NCI-H2171 treated with DMSO at 0.1 percent for 48 hours (cell line): ENCODE measurements around the gene EEIG2.

Experiments
- DNase-seq: peaks from one replicate; lab custom pipeline; 2025; lab: John Stamatoyannopoulos, UW

Gene EEIG2

DNA sequence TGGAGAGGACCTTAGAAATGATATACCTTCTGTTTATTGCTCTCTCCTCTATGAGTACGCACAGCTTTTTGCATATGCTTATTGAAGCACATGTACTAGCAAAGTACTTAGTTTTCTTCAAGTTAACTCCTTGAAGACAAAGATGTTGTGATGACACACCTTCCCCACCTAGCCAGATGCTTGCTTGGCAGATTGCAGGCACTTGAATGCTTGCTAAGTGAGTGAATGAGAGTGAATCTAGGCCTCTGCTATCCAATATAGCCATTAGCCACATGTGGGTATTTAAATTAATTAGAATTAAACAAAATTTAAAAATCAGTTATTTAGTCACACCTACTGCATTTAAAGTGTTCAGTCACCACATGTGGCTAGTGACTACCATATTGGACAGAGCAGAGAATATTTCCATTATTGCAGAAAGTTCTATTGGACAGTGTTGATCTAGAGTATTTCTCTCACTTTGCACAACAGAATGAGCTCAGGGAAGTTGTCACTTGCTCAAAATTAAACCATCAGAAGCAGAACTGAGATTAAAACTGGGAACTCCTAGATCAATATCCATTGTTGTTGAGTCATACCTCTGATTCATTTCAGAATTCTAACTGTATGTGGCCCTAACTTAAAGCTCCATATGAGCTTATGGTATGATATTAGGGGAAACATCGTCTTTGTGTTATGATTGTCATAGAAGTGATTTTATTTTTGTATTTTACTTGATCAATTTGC, 8.6 kb upstream of the EEIG2 start:
- DNase-seq = no peak

DNA sequence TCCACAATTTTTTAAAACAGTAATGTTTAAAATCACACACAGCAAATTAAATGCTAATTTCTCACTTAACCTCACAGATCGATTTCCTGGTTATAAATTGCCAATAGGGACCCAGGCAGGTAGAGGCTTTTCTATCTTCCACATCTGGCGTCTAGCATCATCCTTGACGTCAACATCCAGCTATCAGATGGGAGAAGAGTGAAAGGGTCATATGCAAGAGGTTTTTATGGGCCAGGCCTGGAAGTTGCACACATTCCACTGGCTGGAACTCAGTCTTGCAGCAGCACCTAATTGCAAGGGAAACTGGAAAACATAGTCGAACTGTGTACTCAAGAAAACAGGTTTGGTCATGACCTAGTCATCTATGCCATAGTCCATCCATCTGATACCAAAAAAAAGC, 6.0 kb upstream of the EEIG2 start:
- DNase-seq = no peak

DNA sequence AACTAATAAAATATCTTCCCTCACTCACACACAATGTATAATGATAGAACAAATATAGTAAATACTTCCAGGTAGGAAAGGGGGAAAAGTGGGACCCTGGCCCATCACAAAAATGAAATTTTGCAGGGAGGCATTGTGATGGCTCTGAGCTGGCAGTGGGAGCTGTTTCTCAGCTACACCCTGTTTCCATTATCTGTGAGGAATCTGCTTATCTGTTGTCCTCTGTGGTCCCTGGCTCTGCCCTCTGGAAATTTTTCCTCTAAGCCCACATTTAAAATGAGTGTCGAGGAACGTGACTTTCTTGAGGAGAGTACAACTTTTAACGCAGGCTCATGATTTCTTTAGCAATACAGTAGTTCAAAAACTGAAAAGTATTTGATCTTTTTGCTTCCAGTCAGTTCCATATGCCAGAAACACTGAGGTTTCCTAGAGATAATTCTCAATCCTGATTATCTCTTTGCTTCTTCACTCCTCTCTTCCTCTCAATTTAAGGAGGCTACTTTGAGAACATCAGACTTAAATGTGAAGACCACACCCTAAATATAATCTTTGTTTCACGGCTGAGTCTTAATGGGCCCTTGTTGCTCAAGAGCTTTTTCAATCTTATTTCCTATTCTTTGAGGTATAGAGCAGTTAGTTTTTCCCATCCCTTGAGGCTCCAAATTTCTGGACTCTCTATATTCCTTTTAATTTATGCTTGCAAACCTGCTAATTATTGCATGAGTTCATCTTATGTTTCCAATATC, 5.0 kb upstream of the EEIG2 start:
- no peak for DNase-seq

DNA sequence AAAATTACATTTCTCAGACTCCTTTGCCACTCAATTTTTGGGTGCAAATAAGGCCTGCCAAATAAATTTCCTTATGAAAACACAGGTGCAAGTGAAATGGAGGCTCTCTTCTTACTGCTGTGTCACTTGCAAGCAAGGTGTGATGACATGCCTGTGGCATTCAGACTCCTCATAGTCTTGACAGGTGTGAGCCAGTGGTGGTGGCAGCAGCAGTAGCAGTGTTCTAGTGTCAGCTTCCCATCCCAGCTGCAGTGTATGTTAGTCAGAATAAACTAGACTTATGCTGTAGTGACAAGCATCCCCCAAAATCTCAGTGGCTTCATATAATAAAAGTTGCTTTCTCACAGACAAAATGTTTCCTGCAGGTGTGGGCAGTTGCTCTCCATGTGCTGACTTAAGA, 3.8 kb upstream of the EEIG2 start:
- no peak for DNase-seq

DNA sequence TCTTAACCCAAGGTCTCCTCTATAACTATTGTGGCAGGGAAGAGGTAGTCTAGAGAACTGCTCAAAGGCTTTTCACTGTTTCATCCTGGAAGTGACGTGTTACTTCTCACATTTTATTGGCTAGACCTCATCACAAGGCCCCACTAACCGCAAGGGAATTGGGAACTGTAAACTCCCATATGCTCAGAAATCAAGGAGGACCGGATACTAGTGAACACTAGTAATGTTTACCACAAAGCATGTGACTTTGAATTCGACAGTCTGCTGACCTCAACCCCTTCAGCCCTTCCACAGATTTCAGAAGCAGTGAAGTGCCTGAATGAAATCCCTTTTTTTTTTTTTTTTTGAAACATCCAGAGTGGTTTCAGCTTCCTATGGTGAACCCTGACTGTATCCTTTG, 3.4 kb upstream of the EEIG2 start:
- no peak for DNase-seq

DNA sequence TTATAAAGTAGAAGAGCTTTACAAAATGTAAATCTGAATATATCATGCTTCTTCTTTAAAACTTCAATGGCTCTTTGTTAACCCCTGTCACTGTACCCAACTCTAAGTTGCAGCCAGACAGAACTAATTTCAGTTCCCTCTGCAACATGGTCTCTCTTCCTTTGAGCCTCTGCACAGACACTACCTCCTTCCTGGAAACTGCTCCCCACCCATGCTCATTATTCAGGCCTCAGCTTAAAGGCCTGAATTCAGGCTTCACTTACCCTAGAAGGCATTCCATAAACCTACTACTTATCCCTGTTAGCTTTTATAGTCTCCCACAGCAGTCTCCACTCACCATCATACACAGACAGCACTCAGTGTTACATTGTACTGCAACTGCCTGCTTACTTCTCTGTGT, 2.6 kb upstream of the EEIG2 start:
- no peak for DNase-seq

DNA sequence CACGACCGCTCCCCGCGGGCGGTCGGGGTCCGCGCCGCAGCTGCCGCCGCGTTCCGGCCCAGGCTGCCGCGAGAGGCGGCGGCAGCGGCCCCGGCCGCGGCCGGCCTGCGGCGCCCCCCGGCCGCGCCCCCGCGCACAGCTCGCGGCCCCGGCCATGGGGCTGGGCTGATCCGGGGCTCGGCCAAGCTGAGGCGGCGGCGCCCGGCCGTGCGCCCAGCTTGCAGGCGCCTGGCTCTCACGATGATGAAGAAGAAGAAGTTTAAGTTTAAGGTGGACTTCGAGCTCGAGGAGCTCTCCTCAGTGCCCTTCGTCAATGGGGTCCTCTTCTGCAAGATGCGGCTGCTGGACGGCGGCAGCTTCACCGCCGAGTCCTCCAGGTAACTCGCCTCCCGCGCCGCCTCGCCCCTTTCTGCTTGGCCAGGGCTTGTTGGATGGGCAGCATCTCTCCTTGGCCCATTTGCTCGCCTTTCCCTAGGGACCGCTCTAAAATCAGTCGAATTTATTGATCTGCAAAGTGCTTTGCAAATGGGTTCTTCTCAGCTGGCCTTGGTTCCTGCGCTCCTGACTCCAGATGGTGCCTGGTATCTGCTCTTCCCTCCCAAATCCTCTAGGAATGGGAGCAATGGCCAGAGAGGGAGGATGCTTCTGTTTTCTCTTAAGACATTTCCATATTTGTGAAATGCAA, 431 bp downstream of the EEIG2 start:
- peak; percentile 73 for DNase-seq

DNA sequence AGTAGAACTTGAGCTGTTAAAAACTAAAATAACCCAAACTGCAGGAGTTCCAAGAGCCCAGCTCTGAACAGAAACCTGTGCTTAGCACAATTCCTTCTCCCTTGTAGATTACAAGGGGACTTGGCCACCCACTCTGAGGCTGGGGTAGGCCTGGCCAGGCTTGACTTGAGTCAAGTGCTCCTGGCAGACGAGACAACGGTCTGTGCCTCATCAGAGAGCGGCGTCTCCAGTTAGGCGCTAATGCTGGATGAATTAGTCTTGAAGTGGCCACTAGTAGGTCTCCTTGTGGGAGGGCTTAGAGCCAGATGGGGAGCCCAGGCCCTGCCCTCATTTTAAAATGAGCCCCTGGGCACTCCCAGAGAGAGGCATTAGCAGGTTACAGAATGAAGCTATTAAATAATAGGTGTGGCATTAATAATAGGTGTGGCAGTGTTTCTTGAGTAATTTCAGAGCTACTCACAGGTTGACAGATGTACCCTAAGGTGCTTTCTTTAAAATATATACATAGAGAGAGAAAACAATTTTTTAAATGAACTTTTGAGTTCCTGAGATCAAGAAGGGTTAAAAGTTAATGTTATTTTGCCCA, 1.1 kb downstream of the EEIG2 start:
- peak; percentile 65 for DNase-seq

DNA sequence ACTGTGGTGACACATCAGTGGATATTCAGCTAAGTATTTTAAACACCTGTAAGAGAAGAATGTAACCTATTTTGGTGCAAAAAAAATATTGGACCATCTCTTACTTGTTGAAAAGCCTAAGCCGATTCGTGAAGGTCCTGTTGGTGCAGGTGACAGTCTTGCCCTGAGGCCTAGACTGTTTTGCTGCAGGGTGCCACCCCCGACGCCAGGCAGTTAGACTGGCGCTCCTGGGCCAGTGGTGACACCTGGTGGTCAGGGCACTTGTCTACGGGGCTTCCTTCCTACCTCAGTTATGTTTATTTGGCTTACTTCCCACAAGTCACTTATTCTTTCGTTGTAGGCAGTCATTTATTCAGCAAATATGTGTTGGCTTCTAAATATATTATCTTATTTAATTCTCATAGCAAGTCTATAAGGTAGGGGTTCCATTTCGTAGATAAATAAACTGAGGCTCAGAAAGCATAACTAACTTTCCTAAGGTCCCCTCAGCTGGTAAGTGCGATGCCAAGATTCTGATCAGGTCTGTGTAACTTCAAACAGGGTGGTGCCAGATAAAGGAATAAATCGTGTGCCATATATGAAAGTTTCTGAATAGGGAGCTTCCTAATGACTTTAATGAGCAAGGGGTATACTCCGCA, 1.9 kb downstream of the EEIG2 start:
- peak; percentile 27 for DNase-seq

DNA sequence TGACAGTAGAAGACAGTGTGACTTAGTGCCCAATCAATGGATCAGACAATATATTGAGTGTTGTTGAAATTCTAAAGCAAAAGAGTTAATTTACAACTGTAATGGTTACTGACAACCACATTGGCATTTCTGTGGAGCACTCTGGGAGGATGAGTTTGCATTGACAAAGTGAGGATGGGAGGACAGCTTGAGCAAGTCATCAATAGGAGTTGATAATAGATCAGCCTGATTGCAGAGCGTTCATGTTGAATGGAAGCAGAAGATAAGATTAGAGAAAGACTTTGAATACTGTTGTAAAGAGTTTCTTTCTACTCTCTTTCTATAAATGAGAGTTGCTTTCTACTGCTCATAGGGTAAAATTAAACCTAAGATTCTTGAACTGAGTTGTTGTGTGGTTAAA, 3.9 kb downstream of the EEIG2 start:
- DNase-seq = no peak

DNA sequence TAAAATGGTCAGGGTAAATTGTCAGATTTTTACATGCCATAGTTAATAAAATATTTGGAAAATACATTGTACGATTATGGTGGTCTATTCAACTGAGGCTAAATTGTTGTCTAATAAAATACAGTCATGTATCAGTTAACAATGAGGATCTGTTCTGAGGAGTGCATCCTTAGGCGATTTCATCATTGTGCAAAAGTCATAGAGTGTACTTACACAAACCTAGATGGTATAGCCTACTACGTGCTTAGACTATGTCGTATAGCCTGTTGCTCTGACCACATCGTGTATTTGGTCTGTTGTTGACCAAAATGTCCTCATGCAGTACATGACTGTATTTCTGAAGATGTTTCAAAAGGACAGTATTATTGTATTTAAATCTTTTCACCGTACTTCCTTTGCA, 5.2 kb downstream of the EEIG2 start:
- DNase-seq = no peak

DNA sequence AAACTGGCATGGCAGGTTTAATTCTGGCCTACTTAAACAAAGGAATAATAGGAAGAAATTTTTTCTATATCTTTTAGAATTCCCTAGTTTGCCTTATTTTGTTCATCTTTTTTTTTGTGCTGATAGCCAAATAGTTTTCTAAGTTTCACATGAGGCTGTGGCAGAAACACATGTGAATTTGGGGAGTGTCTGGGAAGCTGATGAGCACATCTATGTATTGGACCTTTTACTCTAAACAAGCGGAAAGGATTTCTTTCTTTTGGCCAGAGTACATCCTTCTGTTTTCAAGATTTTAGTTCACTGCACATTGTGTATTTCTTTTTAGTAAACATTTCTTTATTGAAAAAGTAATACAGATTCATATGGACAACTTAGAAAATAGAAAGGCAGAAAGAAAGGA, 5.6 kb downstream of the EEIG2 start:
- DNase-seq = no peak

DNA sequence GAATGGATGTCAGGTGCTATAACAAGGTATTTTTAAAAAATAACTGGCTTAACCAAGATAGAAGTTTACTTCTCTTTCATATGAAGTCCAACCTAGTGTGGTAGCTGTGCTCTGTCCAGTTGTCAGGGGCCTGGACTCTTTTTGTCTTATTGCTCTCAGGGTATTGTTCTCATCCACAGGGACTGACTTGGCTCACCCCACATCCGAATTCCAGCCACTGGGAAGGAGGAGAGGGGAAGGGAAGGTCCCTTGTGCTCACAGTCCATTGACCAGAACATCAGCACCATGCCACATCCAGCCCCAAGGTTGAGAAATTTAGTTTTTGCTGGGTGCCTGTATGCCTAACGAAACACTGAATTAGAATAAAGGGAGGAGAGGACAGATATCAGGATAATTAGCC, 8.7 kb downstream of the EEIG2 start:
- no peak for DNase-seq

DNA sequence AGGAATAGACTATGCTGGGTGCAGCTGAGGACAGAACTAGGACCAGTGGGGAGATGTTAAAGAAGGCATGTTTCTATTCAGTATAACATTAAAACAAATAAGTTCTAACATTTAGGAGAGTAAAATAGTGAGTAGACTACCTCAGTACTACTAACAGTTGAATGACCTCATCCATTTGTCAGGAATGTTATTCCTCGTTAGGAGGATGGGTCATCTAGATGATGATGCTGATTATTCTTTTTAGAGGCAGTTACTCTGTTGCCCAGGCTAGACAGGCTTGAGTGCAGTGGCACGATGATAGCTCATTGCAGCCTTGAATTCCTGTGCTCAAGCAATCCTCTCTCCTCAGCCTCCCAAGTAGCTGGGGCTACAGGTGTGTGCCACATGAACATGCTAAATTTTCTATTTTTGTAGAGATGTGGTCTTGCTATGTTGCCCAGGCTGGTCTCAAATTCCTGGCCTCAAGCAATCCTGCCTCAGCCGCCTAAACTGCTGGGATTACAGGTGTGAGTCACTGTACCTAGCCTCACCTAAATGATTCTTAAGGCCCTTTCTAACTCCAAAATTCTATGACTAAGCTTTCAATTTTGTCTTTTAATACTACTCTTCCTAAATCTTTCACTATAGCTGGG, 9.3 kb downstream of the EEIG2 start:
- no peak for DNase-seq

DNA sequence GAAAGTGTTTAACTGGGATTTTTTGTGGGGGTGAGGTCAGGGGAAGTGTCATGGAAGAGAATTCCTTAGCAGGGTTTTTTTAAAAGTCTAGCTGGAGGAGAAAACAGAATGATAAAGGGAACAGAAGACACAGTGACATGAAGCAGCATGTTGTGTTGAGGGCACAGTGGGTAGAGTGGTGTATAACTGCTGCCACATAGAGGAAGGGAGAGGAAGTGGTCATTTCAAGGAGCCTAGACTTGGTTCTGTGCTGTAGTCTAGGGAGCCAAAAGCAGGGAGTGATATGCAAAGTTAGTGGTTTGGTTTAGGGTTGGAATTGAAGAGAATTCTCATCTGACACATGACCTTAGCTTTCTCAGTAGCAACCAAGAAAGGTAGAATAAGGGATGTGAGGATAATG, 10.2 kb downstream of the EEIG2 start:
- DNase-seq = peak; percentile 24

DNA sequence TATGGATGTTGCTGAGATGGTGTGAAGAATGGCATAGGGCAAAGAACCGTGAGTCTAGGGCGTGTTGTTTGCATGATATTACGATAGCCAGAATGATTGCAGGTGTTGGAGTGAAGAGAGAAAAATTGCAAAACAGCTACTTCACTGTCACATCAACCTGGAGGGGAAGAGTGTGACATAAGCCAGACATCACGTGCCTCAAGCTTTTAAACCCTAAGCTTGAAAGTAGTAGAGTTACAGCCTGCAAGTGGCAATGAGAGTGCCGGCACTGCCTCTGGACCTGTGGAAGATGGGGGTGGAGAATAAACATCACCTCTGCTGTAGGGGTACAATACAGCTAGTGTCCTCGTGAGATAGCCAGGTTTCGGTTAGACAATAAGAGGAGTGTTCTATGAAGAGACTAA, 11.1 kb downstream of the EEIG2 start:
- no peak for DNase-seq

DNA sequence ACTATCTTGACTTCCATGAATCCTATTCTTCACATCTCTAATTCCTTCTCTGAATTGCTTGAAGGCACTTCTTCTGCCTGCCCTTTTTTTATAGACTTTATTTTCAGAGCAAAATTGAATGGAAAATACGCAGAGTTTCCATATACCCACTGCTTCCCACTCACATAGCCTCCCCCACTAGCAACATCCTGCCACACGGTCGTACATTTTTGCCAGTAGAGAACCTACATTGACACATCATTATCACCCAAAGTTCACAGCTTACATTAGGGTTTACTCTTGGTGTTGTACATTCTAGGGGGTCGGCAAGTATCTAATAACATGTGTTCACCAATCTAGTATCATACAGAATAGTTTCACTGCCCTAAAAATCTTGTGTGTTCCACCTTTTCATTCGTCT, 12.3 kb downstream of the EEIG2 start:
- no peak for DNase-seq

DNA sequence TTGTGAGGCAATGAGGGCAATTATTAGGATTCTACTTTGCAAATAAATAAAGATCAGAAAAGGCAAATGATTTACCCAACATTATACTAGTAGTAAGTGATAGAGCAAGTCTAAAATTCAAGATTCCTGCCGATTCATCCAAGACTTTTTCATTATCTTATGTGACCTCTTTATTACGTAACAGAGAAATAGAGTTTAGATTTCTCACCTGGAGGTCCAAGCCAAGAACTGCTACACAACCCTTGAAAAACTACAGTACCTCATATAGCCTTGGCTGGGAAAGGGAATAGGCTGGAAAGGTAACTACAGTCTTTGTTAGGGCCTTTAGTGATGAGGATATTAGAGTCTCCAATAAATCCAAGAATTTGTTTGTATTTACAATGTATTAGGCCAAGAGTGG, 13.3 kb downstream of the EEIG2 start:
- no peak for DNase-seq

DNA sequence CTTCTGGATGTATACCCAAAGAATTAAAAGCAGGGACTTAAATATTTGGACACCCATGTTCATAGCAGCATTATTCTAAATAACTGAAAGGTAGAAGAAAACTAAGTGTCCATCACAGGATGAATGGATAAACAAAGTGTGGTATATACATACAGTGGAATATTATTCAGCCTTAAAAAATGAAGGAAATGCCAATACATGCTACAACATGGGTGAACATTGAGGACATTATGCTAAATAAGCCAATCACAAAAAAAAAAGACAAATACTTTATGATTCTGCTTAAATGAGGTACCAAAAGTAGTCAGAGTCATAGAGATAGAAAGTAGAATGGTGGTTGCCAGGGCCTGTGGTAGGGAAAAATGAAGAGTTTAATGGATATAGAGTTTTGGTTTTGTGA, 14.1 kb downstream of the EEIG2 start:
- no peak for DNase-seq

DNA sequence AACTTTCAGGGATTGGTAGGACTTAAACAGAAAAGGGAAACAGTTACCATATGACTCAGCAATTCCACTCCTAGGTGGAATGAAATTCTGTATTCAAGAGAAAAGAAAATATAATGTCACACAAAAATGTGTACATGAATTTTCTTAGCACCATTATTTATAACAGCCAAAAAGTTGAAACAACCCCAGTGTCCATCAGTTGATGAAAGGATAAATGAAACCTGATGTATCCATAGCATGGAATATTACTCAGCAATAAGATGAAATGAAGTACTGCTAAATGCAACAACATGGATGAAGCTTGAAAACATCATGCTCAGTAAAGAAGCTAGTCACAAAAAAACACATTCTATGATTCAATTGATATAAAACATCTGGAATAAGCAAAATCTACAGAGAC, 15.5 kb downstream of the EEIG2 start:
- DNase-seq = no peak

DNA sequence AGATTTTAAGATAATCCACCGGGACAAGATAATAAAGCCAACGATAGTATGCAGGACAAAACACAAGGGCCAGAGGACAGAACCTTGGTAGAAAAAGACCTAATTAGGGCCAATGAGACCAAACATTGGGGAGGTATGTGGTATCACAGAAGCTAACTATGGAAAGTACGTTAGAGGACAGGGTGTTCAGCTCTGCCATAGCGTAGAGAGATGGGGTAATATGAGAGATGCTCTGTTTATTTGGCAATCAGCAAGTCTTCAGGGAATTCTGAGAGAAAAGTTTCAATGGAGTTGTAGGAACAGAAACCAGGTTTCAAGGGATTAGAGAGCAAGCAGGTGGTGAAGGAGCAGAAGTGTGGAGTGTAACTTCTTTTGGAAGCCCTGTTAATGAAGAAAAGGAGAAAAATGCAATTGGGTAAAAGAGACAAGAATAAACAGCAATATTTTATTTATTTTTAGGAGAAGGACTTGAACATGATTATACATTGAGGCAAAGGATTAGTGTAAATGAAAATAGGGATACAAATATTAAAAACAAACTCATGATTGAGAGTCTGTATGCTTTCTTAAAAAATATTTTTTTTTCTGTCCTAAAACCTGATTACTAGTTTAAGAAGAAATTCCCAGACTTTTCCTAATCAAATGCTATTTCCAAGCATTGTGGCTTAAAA, 24.0 kb downstream of the EEIG2 start:
- peak; percentile 80 for DNase-seq
